GM21619 (cell line): ENCODE measurements around the gene CELF5.
"Not testable (repeated sequence)": the region's sequence is repeated elsewhere in the genome, so short reads cannot be mapped to it uniquely, and the experiment has no call there.

Source experiments
- ATAC-seq: cut with Tn5 transposase; IDR thresholded peaks from one replicate; pipeline ENCODE4 v1.9.1; 2021; ENCODE audit not compliant: unreplicated experiment

CELF5 gene

GRCh38 chr19:3336680-3337523, 112.4 kb downstream of the CELF5 start:
- no peak for ATAC-seq

- ATAC-seq = no peak
These were observed 114.2 kb downstream of the CELF5 start for GRCh38 chr19:3338541-3339181.

GRCh38 chr19:3340340-3340739, 115.9 kb downstream of the CELF5 start:
- no peak for ATAC-seq

GRCh38 chr19:3342246-3342645, 117.8 kb downstream of the CELF5 start:
- ATAC-seq = no peak

- not testable (repeated sequence) for ATAC-seq
These were observed 118.5 kb downstream of the CELF5 start for GRCh38 chr19:3342962-3343361.

GRCh38 chr19:3343619-3344502, 119.4 kb downstream of the CELF5 start:
- no peak for ATAC-seq

- no peak for ATAC-seq
These were observed 120.4 kb downstream of the CELF5 start for GRCh38 chr19:3344608-3345598.

- no peak for ATAC-seq
These were observed 121.5 kb downstream of the CELF5 start for GRCh38 chr19:3345850-3346460.
